Measurements from ENCODE around the gene CBY1. TPM values are rescaled to one million over a fixed set of nuclear protein-coding genes. Genes with fewer than 3 reads are reported as not detected.
"Not testable (repeated sequence)": the region's sequence is repeated elsewhere in the genome, so short reads cannot be mapped to it uniquely, and the experiment has no call there.

CBY1 gene
- 10.3 and 11.2 TPM in 2 replicates for total RNA-seq

DNA sequence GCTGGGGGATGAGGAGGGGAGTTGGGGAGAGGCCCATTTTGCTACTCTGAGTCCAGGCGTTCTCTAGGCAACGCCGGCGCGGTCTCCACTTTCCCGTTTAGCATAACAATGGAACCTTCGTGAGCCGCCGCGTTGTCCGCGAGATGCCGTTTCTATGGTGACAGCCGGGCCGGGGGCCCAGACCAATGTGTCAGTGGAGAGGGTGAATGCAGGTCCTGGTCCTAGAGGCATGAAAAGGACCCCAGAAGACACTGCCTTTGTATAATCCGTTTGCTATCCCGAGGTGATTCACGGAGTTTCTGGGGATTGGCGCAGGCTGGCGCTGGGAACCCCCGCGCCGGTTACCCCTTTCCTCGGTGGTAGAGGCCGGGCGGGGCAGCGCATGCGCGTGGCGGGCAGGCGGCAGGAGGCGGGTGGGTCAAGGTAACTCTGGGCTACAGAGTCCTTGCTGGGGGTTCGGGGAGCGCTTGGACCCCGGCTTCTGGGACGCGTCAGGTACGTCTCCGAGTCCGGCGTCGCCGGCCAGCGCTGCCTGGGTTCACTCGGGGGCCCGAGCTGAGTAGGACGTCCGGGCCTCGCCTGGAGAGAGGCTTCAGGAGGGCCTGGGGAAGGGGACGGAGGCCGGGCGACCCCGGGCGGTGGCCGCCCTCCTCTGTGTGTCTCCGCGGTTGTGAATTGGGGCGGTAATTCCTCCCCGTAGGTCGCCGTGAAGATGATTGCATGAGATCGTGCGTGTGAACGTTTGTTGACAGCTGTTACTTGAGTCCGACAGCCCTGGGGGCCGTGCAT lies at the start of gene CBY1, which contains the start of gene FAM227A:
Gene CBY1, plus strand, starts transcription at position 383 of the 789 bp plus-strand sequence. CDS start 11,417 bp downstream, outside the sequence.
Gene FAM227A, minus strand, starts transcription at position 137 of the 789 bp plus-strand sequence. CDS start 6,224 bp downstream, outside the sequence.
- H3K36me3 Mint-ChIP-seq (ENCODE audit: low read depth), result no peaks in the 10 kb centered on the region
- H3K4me3 Mint-ChIP-seq (ENCODE audit: low read depth), result peak within 1 kb of the TSS; percentile 85
- peak within 1 kb of the TSS; percentile 87 for H3K27ac Mint-ChIP-seq
- peak; percentile 83 for DNase-seq (ENCODE audit: low spot score)
- no peaks in the 10 kb centered on the region for H3K9me3 Mint-ChIP-seq
- peaks cover 10% of the 10 kb centered on the region for H3K4me1 Mint-ChIP-seq (ENCODE audit: low read depth)
- no peaks in the 10 kb centered on the region for H3K27me3 Mint-ChIP-seq (ENCODE audit: low read depth)
- intact Hi-C loops (cut with micrococcal nuclease), result loop anchor here (2.0 kb wide), 1 partner anchor 48 kb away; the partner anchor contains the start of gene GTPBP1

DNA sequence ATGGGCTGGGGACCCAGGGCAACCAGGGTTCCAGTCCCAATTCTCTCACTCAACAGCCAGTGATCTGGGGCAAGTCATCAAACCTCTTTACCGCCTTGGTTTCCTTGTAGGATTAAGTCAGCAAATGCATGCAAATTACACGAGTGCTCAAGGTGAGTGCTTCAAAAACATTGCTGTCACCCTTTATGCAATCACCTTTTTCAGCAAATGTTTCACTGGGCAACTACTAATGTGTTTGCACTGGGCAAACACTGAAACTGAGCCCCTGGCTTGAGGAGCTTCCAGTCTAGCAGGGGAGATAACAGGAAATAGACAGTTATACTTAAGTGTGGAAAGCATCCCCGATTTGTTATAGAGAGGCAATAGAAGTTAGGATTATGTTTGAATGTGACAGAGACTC lies 48.8 kb upstream of the CBY1 start:
- Mint-ChIP-seq H3K4me3 (ENCODE audit: low read depth) (no peak overlapping the region), H3K9me3 (no peaks in the 10 kb centered on the region), H3K36me3 (ENCODE audit: low read depth) (no peaks in the 10 kb centered on the region), H3K27me3 (ENCODE audit: low read depth) (peaks cover 6% of the 10 kb centered on the region), H3K27ac (no peak overlapping the region), H3K4me1 (ENCODE audit: low read depth) (no peaks in the 10 kb centered on the region)
- intact Hi-C loops (cut with micrococcal nuclease), result no loop called here
- DNase-seq (ENCODE audit: low spot score), result no peak

DNA sequence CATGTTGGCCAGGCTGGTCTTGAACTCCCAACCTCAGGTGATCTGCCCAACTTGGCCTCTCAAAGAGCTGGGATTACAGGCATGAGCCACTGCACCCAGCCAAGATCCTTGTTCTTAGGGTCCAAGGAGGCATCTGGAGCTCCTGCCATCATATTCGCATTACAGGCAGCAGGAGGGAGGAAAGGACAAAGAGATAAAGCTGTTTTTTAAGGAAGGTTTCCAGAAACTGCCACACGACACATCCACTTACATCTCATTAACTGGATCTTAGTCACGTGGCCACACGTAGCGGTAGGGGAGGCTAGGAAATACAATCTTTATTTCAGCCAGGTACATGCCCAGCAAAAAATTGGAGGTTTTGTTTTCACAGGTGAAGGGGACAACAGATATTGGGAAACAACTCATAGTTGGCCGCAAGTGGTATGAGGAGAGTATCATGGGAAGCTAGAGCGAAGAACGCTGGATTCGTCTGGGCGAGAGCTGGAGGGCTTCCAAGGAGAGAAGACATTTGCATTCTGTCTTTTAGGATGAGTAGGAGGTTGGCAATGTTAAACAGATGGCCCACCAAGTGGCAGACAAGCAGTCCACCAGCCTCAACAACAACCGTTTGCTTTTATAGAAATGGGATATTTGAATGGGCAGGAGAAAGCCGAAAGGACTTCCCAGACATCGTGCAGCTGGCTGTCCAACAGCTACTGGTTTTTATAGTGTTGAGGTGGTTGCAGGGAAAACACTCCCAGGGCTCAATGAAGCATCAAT lies 47.3 kb upstream of the CBY1 start:
- DNase-seq (ENCODE audit: low spot score), result no peak
- no peak overlapping the region for H3K27ac Mint-ChIP-seq
- no peaks in the 10 kb centered on the region for H3K36me3 Mint-ChIP-seq (ENCODE audit: low read depth)
- no peak overlapping the region for H3K4me3 Mint-ChIP-seq (ENCODE audit: low read depth)
- intact Hi-C loops (cut with micrococcal nuclease), result no loop called here
- peaks cover 6% of the 10 kb centered on the region for H3K27me3 Mint-ChIP-seq (ENCODE audit: low read depth)
- H3K9me3 Mint-ChIP-seq, result no peaks in the 10 kb centered on the region
- H3K4me1 Mint-ChIP-seq (ENCODE audit: low read depth), result no peaks in the 10 kb centered on the region

DNA sequence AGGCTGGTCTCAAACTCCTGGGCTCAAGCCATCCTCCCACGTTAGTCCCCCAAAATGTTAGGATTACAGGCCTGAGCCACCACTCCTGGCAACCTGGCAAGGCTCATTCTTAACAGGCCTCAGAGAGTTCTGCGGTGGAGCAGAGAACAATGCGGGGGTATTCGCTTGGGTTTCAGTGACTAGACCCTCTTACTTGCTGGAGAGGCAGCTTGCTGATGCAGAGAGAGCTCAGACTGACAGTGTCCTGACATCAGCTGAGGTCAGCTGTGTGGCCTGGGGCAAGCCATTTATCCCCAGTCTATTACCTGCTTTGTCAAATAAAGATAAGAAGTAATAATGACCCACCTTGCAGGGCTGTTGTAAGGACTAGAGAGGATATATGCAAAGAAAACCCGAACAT lies 46.2 kb upstream of the CBY1 start:
- H3K4me1 Mint-ChIP-seq (ENCODE audit: low read depth), result no peaks in the 10 kb centered on the region
- intact Hi-C loops (cut with micrococcal nuclease), result no loop called here
- H3K27me3 Mint-ChIP-seq (ENCODE audit: low read depth), result peaks cover 4% of the 10 kb centered on the region
- no peak overlapping the region for H3K27ac Mint-ChIP-seq
- no peaks in the 10 kb centered on the region for H3K36me3 Mint-ChIP-seq (ENCODE audit: low read depth)
- H3K9me3 Mint-ChIP-seq, result no peaks in the 10 kb centered on the region
- H3K4me3 Mint-ChIP-seq (ENCODE audit: low read depth), result no peak overlapping the region
- DNase-seq (ENCODE audit: low spot score), result no peak

DNA sequence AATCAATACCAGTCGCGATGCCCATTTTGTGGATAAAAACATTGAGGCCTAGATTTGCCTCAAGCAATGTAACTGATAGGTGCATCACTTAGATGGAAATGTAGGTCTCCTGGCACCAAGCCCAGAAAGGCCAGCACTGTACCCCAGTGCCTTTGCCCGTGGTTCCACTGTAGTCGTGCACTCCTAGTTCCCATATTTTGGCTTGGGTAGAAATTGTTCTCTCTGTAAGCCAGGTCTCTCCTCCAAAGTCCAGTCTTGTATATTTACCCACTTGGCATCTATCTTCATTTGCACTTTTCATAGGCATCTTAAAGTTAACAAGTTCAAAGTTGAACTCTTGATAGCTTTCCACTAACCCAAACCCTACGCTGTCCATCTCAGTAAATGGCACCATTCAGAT lies 44.9 kb upstream of the CBY1 start:
- Mint-ChIP-seq H3K27ac (no peak overlapping the region), H3K36me3 (ENCODE audit: low read depth) (no peaks in the 10 kb centered on the region), H3K4me3 (ENCODE audit: low read depth) (no peak overlapping the region), H3K9me3 (no peaks in the 10 kb centered on the region), H3K27me3 (ENCODE audit: low read depth) (peaks cover 3% of the 10 kb centered on the region), H3K4me1 (ENCODE audit: low read depth) (no peaks in the 10 kb centered on the region)
- intact Hi-C loops (cut with micrococcal nuclease), result no loop called here
- DNase-seq (ENCODE audit: low spot score), result no peak

DNA sequence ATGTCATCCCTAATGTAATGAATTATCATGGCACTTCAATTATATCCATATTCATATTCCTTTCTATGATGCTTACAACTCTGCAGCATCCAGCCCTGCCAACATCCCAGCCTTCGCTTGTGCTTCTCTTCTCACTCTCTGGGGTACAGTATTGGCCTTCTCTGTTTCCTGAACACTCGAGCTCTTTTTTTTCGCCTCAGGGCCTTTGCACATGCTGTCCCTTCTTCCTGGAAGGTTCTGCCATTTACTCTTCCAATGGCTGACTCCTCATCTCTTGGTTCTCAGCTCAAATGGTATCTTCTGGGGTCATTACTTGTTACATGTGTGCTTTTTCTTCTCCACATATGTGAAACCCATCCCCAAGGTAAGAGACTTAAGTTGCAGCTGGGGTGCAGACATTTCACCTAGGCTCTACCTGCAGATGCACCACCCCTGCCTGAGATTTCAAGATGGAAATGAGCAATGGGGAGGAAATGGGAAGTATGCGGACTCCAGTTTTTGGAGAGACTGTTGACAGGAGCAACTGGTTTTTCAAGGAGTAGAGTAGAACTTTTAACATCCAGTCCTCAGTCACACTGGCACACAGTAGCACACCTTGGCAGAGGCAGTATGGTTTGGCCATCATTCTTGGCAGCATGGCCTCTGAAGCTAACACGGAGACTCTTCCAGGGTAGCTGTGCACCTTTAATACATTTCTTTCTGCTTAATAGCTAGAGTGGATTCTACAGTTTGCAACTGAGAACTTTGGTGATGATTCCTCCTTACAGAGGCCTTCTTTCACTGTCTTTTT lies 44.0 kb upstream of the CBY1 start:
- Mint-ChIP-seq H3K27ac (no peak overlapping the region), H3K27me3 (ENCODE audit: low read depth) (peaks cover 3% of the 10 kb centered on the region), H3K4me3 (ENCODE audit: low read depth) (no peak overlapping the region), H3K36me3 (ENCODE audit: low read depth) (no peaks in the 10 kb centered on the region), H3K9me3 (no peaks in the 10 kb centered on the region), H3K4me1 (ENCODE audit: low read depth) (no peaks in the 10 kb centered on the region)
- intact Hi-C loops (cut with micrococcal nuclease), result no loop called here
- DNase-seq (ENCODE audit: low spot score), result no peak

DNA sequence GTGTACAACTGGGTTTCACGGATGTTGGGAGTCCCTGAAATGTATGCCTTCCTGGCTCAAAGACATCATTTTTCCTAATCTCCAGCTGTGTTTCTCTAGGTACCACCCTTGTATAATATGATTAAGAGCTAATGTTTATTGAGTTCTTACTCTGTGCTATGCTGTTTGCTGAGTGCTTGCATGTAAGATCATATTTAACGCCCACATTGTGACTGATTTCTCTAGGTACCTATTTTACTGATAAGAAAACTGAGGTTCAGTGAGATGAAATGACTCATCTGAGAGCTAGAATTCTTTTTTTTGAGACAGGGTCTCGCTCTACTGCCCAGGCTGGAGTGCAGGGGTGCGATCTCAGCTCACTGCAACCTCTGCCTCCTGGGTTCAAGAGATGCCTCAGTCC lies 42.9 kb upstream of the CBY1 start:
- H3K36me3 Mint-ChIP-seq (ENCODE audit: low read depth), result no peaks in the 10 kb centered on the region
- H3K27ac Mint-ChIP-seq, result no peak overlapping the region
- DNase-seq (ENCODE audit: low spot score), result no peak
- H3K27me3 Mint-ChIP-seq (ENCODE audit: low read depth), result peaks cover 5% of the 10 kb centered on the region
- H3K4me3 Mint-ChIP-seq (ENCODE audit: low read depth), result no peak overlapping the region
- H3K4me1 Mint-ChIP-seq (ENCODE audit: low read depth), result no peaks in the 10 kb centered on the region
- intact Hi-C loops (cut with micrococcal nuclease), result no loop called here
- peaks cover 9% of the 10 kb centered on the region for H3K9me3 Mint-ChIP-seq

DNA sequence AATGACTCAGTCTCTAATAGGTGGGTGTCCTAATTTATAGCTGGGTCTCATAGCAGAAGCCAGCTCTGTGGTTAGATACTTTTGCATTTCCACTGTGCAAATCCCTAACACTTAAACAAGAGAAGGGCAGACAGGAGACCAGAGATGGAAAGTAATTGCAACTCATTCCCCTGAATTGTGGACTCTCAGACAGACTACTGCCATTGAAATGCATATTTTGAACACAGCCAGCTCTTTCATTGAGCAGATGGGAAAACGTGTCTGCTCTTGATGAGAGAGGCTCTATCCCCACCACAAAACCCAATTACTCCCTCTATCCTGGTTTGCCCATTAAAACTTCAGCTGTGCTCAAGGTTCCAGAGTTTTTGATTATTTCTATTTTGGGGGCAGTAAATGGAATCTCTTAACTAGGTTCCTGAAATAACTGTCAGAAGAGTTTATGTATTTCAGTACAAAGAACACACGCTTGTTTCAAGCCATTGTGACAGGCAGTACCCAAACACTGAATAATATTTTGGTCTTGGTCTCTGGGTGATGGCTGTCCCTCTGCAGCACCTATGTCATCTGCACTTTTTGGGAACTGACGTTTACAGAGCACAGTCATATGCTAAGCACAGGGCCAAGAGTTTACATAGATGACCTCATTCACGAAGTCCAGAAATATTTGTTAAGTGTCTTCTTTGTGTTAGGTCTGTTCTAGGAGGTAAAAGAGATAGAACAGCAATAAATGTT lies 41.9 kb upstream of the CBY1 start:
- Mint-ChIP-seq H3K4me1 (ENCODE audit: low read depth) (no peaks in the 10 kb centered on the region), H3K27me3 (ENCODE audit: low read depth) (peaks cover 7% of the 10 kb centered on the region), H3K36me3 (ENCODE audit: low read depth) (no peaks in the 10 kb centered on the region), H3K4me3 (ENCODE audit: low read depth) (no peak overlapping the region), H3K27ac (no peak overlapping the region), H3K9me3 (peaks cover 9% of the 10 kb centered on the region)
- DNase-seq (ENCODE audit: low spot score), result no peak
- intact Hi-C loops (cut with micrococcal nuclease), result no loop called here

DNA sequence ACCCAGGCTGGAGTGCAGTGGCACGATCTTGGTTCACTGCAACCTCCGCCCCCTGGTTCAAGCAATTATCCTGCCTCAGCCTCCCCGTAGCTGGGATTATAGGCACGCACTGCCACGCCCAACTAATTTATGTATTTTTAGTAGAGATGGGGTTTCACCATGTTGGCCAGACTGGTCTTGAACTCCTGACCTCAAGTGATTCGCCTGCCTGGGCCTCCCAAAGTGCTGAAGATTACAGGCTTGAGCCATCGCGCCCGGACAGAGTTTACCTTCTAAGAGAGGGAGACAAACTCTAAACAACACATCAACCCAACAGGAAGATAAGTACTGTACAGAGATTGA lies 41.4 kb upstream of the CBY1 start:
- H3K27me3 Mint-ChIP-seq (ENCODE audit: low read depth), result not testable (repeated sequence)

DNA sequence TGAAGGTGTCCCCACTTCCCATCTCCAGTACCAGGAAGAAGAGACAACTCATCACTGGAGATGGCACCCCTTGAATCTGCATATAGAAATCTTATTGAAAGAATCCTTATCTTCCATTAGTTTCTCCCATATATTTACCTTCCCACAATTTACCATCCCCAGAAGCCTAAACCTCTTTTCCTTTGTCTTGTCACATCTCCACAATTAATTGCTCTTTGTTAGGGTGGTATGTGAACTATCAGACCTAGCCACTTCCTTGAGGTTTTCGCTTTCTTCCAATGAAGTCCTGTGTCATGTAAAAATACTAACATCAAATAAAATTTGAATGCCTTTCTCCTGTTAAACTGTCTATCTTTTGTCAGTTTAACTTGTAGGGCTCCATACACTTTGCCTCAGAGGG lies 38.2 kb upstream of the CBY1 start:
- peaks cover 7% of the 10 kb centered on the region for H3K27me3 Mint-ChIP-seq (ENCODE audit: low read depth)
- intact Hi-C loops (cut with micrococcal nuclease), result no loop called here
- no peak for DNase-seq (ENCODE audit: low spot score)
- no peak overlapping the region for H3K27ac Mint-ChIP-seq
- no peaks in the 10 kb centered on the region for H3K36me3 Mint-ChIP-seq (ENCODE audit: low read depth)
- peaks cover 9% of the 10 kb centered on the region for H3K9me3 Mint-ChIP-seq
- no peak overlapping the region for H3K4me3 Mint-ChIP-seq (ENCODE audit: low read depth)
- H3K4me1 Mint-ChIP-seq (ENCODE audit: low read depth), result no peaks in the 10 kb centered on the region

More for the DNA sequence above, 41.4 kb upstream of the CBY1 start:
- DNase-seq (ENCODE audit: low spot score); H3K4me3 Mint-ChIP-seq (ENCODE audit: low read depth); intact Hi-C loops (cut with micrococcal nuclease); H3K9me3 Mint-ChIP-seq; H3K36me3 Mint-ChIP-seq (ENCODE audit: low read depth); H3K4me1 Mint-ChIP-seq (ENCODE audit: low read depth); H3K27ac Mint-ChIP-seq: not testable (repeated sequence)

DNA sequence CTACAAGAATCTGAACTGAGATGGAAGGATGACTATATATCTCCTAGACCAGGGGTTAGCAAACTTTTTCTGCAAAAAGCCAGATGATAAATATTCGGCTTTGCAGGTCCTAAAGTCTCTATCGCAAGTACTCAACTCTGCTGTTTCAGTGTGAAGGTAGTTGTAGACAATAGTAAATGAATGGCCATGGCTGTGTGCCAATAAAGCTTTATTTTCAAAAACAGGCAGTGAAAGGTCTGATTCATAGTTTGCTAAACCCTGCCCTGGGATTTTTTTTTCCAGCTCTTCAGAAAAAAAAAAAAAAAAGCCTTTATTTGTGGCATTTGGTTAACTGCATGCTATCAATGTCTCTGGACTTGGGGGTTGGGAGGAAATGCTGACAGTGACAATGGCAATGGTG lies 37.8 kb upstream of the CBY1 start:
- no peak for DNase-seq (ENCODE audit: low spot score)
- Mint-ChIP-seq H3K27me3 (ENCODE audit: low read depth) (peaks cover 7% of the 10 kb centered on the region), H3K4me3 (ENCODE audit: low read depth) (no peak overlapping the region), H3K27ac (no peak overlapping the region), H3K9me3 (peaks cover 9% of the 10 kb centered on the region), H3K36me3 (ENCODE audit: low read depth) (no peaks in the 10 kb centered on the region), H3K4me1 (ENCODE audit: low read depth) (no peaks in the 10 kb centered on the region)
- intact Hi-C loops (cut with micrococcal nuclease), result no loop called here

DNA sequence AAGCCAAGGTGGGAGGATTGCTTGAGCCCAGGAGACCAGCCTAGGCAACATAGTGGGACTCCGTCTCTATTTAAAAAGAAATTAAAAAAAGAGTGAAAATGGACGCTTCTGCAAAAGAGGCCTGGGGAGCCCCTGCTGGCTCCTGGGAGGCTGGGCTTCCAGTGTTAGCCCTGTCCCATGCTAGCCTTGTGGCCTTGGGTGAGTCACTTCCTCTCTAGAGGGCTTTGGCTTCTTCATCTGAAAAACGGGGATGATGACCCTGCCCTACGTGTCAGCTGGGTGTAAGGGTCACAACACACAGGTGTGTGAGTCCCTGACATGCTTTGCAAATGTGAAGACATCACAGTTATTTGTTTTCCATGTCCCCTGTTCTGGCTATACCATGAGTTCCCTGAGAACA lies 33.1 kb upstream of the CBY1 start:
- intact Hi-C loops (cut with micrococcal nuclease), result no loop called here
- Mint-ChIP-seq H3K4me1 (ENCODE audit: low read depth) (no peaks in the 10 kb centered on the region), H3K4me3 (ENCODE audit: low read depth) (no peak overlapping the region), H3K27me3 (ENCODE audit: low read depth) (peaks cover 3% of the 10 kb centered on the region), H3K9me3 (peaks cover 2% of the 10 kb centered on the region), H3K36me3 (ENCODE audit: low read depth) (no peaks in the 10 kb centered on the region), H3K27ac (no peak overlapping the region)
- no peak for DNase-seq (ENCODE audit: low spot score)
